Smooth muscle cell (in vitro differentiated cells): ENCODE measurements around the gene BTBD6. TPM values are rescaled to one million over a fixed set of nuclear protein-coding genes. Genes with fewer than 3 reads are reported as not detected.
A peak's percentile ranks its signal among the peaks of the same experiment; 100 is the strongest.

Source experiments
- DNase-seq: peaks from one replicate; lab custom pipeline; 2025; ENCODE audit not compliant: unreplicated experiment; lab: John Stamatoyannopoulos, UW
- H2AFZ ChIP-seq: fragments of 200-600 bp; sonication (generic); 2 replicates; pipeline ENCODE4 v1.6.0; 2016; ENCODE audit warnings: antibody characterized with exemption, low read depth, mild to moderate bottlenecking
- H3F3A ChIP-seq: fragments of 200-600 bp; sonication (generic); 2 replicates; pipeline ENCODE4 v1.6.0; 2017; ENCODE audit warnings: antibody characterized with exemption, low read depth
- H3K27ac ChIP-seq: fragments of 200-600 bp; sonication (generic); 2 replicates; pipeline ENCODE4 v1.5.1; 2016; ENCODE audit warnings: low read depth, mild to moderate bottlenecking
- H3K27me3 ChIP-seq: fragments of 200-600 bp; sonication (generic); 2 replicates; pipeline ENCODE4 v1.6.1; 2016; ENCODE audit warnings: low read depth, mild to moderate bottlenecking
- H3K36me3 ChIP-seq: fragments of 200-600 bp; sonication (generic); 2 replicates; pipeline ENCODE4 v1.5.1; 2016; ENCODE audit warnings: low read depth
- H3K4me1 ChIP-seq: fragments of 200-600 bp; sonication (generic); 2 replicates; pipeline ENCODE4 v1.5.1; 2016; ENCODE audit warnings: low read depth
- H3K4me2 ChIP-seq: fragments of 200-600 bp; sonication (generic); 2 replicates; pipeline ENCODE4 v1.6.0; 2016; ENCODE audit warnings: mild to moderate bottlenecking
- H3K4me3 ChIP-seq: fragments of 200-600 bp; sonication (generic); 2 replicates; pipeline ENCODE4 v1.5.1; 2016; ENCODE audit warnings: mild to moderate bottlenecking
- H3K79me2 ChIP-seq: fragments of 200-600 bp; sonication (generic); 2 replicates; pipeline ENCODE4 v1.6.0; 2016; ENCODE audit warnings: low read depth, mild to moderate bottlenecking
- H3K9ac ChIP-seq: fragments of 200-600 bp; sonication (generic); 2 replicates; pipeline ENCODE4 v1.6.0; 2016; ENCODE audit warnings: low read depth
- H3K9me3 ChIP-seq: fragments of 200-600 bp; sonication (generic); replicated peaks from 2 replicates; pipeline ENCODE4 v1.5.1; 2016; ENCODE audit warnings: low read depth
- H4K20me1 ChIP-seq: fragments of 200-600 bp; sonication (generic); 2 replicates; pipeline ENCODE4 v1.6.0; 2016; ENCODE audit warnings: low read depth
- WGBS: methylation state at CpG from one replicate; pipeline ENCODE4 v1.1.7; 2016; ENCODE audit warnings: low lambda C conversion rate; 5-methylcytosine and 5-hydroxymethylcytosine counted together
- polyA plus RNA-seq: library from polyadenylated mRNA; unstranded; fragments of >200 nt; fragmentation: Nextera tagmentation; extraction: Ambion mirVana; gene quantifications from 2 replicates; pipeline ENCODE4 v1.2.1, GENCODE V29; 2016
- total RNA-seq: library from RNA; depleted of rRNA; stranded (reverse); fragments of >200 nt; gene quantifications from 2 replicates; pipeline ENCODE4 v1.2.3, GENCODE V29; 2014
- TF ChIP-seq, protein P1 (sequence below): fragments of 200-600 bp; sonication (generic); IDR thresholded peaks from 2 replicates; pipeline ENCODE4 v1.5.1; 2017; ENCODE audit warnings: borderline replicate concordance, mild to moderate bottlenecking, antibody characterized with exemption; ENCODE audit not compliant: insufficient read depth, poor library complexity, severe bottlenecking

Gene BTBD6
- total and polyA plus RNA-seq, 2 experiments from 2014 or later = 27.0 to 40.3 TPM

DNA sequence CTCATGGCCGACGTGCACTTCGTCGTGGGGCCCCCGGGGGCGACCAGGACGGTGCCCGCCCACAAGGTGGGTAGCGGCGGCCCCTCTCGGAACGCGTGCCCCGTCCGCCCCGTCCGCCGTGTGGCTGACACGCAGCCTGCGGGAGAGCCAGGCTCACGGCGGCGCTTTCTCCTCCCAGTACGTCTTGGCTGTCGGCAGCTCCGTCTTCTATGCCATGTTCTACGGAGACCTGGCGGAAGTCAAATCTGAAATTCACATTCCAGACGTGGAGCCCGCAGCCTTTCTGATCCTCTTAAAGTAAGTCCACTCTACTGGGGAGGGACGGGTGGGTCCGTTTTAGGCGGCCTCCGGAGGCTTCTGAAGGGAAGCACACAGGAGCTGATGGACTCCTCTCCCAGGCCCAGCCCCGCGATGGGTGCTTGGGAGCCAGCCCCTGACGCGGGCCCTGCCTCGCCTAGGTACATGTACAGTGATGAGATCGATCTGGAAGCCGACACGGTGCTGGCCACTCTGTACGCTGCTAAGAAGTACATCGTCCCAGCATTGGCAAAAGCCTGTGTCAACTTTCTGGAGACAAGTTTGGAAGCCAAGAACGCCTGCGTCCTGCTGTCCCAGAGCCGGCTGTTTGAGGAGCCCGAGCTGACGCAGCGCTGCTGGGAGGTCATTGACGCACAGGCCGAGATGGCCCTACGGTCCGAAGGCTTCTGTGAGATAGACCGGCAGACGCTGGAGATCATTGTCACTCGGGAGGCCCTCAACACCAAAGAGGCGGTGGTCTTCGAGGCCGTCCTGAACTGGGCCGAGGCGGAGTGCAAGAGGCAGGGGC lies 1.1 kb downstream of the BTBD6 start:
- TF ChIP-seq, protein P1, sequence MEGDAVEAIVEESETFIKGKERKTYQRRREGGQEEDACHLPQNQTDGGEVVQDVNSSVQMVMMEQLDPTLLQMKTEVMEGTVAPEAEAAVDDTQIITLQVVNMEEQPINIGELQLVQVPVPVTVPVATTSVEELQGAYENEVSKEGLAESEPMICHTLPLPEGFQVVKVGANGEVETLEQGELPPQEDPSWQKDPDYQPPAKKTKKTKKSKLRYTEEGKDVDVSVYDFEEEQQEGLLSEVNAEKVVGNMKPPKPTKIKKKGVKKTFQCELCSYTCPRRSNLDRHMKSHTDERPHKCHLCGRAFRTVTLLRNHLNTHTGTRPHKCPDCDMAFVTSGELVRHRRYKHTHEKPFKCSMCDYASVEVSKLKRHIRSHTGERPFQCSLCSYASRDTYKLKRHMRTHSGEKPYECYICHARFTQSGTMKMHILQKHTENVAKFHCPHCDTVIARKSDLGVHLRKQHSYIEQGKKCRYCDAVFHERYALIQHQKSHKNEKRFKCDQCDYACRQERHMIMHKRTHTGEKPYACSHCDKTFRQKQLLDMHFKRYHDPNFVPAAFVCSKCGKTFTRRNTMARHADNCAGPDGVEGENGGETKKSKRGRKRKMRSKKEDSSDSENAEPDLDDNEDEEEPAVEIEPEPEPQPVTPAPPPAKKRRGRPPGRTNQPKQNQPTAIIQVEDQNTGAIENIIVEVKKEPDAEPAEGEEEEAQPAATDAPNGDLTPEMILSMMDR = no peak
- peaks cover 9% of the 10 kb centered on the region for H3K4me1 ChIP-seq
- no peak for DNase-seq
- peaks cover 67% of the 10 kb centered on the region for H4K20me1 ChIP-seq
- H2AFZ ChIP-seq = no peak overlapping the region
- H3K79me2 ChIP-seq = peaks cover 24% of the 10 kb centered on the region
- H3K27me3 ChIP-seq = no peaks in the 10 kb centered on the region
- no peaks in the 10 kb centered on the region for H3K9me3 ChIP-seq
- H3K9ac ChIP-seq = peak overlapping the region; percentile 43
- no peaks in the 10 kb centered on the region for H3F3A ChIP-seq
- peak overlapping the region; percentile 84 for H3K4me2 ChIP-seq
- peak overlapping the region; percentile 74 for H3K4me3 ChIP-seq
- WGBS = 51% methylated on average over 56 of the region's 62 CpGs
- H3K27ac ChIP-seq = peak overlapping the region; percentile 65
- H3K36me3 ChIP-seq = no peaks in the 10 kb centered on the region

DNA sequence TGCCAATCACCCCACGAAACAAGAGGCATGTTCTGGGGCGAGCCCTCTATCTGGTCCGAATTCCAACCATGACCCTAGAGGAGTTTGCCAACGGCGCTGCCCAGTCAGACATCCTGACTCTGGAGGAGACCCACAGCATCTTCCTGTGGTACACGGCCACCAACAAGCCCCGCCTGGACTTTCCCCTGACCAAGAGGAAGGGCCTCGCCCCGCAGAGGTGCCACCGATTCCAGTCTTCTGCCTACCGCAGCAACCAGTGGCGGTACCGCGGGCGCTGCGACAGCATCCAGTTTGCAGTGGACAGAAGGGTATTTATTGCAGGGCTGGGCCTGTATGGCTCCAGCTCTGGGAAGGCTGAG lies 1.7 kb downstream of the BTBD6 start:
- Histone ChIP-seq H3K9me3 (no peaks in the 10 kb centered on the region), H3K79me2 (peaks cover 18% of the 10 kb centered on the region), H4K20me1 (peaks cover 67% of the 10 kb centered on the region), H2AFZ (no peak overlapping the region), H3K36me3 (no peaks in the 10 kb centered on the region), H3K4me3 (no peak overlapping the region), H3K4me1 (peaks cover 9% of the 10 kb centered on the region), H3K27ac (no peak overlapping the region), H3K27me3 (no peaks in the 10 kb centered on the region), H3K4me2 (no peak overlapping the region), H3K9ac (no peak overlapping the region), H3F3A (no peaks in the 10 kb centered on the region)
- WGBS = 98% methylated on average over 16 of the region's 16 CpGs
- TF ChIP-seq, protein P1 = no peak
- DNase-seq = no peak

DNA sequence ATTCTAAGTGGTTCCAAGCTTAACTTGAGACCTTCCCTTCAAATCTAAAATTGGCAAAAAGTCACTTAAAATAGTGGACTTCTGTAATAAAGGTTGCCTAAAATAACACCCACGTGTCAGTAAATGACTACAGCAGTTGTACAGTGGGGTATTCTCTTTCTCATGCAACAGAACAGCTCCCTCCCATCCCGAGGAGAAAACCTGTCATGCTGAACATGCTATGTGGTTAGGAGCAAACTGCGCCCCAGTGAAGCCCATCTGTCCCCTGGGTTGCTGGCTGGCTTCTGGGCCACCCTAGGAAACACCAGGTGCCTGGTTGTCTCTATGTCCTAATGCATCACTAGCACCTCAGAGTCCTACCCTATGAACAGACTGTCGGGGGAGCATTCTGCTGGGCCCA lies 2.7 kb downstream of the BTBD6 start:
- Histone ChIP-seq H3K27me3 (no peaks in the 10 kb centered on the region), H3K4me3 (no peak overlapping the region), H2AFZ (no peak overlapping the region), H3K4me2 (no peak overlapping the region), H3K4me1 (peaks cover 9% of the 10 kb centered on the region), H3K9ac (no peak overlapping the region), H3K36me3 (no peaks in the 10 kb centered on the region), H3K27ac (no peak overlapping the region), H3K79me2 (peaks cover 17% of the 10 kb centered on the region), H3K9me3 (no peaks in the 10 kb centered on the region), H3F3A (no peaks in the 10 kb centered on the region), H4K20me1 (peaks cover 68% of the 10 kb centered on the region)
- TF ChIP-seq, protein P1 = no peak
- over 99% methylated on average over 4 of the region's 4 CpGs for WGBS
- no peak for DNase-seq

DNA sequence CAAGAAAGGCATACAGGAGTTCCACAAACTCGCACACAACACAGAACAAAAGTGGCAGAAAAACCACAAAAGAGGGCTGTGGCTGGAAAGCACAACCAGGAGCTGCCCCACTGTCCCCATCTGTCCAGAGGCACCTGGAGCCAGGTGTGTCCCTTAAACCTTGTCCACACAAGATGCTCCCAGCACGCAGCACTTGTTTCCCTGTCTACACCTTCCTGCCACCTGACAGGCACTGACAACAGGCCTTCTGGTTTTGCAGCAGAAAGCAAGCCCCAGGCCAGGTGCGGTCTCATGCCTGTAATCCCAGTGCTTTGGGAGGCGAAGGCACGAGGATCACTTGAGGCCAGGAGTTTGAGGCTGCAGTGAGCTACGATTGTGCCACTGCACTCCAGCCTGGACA lies 3.6 kb downstream of the BTBD6 start:
- WGBS = 92% methylated on average over 6 of the region's 6 CpGs
- Histone ChIP-seq H3K4me3 (no peak overlapping the region), H3K4me2 (no peak overlapping the region), H3K27me3 (no peaks in the 10 kb centered on the region), H3K9ac (no peak overlapping the region), H2AFZ (no peak overlapping the region), H4K20me1 (peaks cover 76% of the 10 kb centered on the region), H3K36me3 (no peaks in the 10 kb centered on the region), H3K9me3 (no peaks in the 10 kb centered on the region), H3K27ac (no peak overlapping the region), H3F3A (no peaks in the 10 kb centered on the region), H3K79me2 (peaks cover 11% of the 10 kb centered on the region), H3K4me1 (peaks cover 9% of the 10 kb centered on the region)
- no peak for DNase-seq
- TF ChIP-seq, protein P1 = no peak
